PFSK-1 (cell line): ENCODE data around the gene CR1.

Source experiments
- FOXP2 ChIP-seq: optimal IDR thresholded peaks from 2 replicates; pipeline ENCODE3; 2011; ENCODE audit warnings: borderline replicate concordance, control low read depth, inconsistent platforms; ENCODE audit not compliant: insufficient read depth; ENCODE audit errors: extremely low read length, extremely low read depth
- POLR2AphosphoS5 ChIP-seq: IDR thresholded peaks from 2 replicates; pipeline ENCODE4 v1.6.1; 2012; ENCODE audit warnings: low read depth, mild to moderate bottlenecking, control low read depth, low read length, moderate library complexity
- TAF1 ChIP-seq: IDR thresholded peaks from 2 replicates; pipeline ENCODE4 v1.6.1; 2012; ENCODE audit warnings: low read length, control low read depth, borderline replicate concordance; ENCODE audit not compliant: insufficient read depth

- TF ChIP-seq TAF1 (no peak), POLR2AphosphoS5 (no peak), FOXP2 (no peak)
These were observed 34.3 kb upstream of the CR1 start for GRCh38 chr1:207461649-207462048.
